Activated CD4-positive, CD25-positive, alpha-beta regulatory T cell treated with anti-CD3 and anti-CD28 coated beads, Interleukin-2, amount 50 U/mL, for 16 hours (primary cell): ENCODE measurements around the gene MED27.
"Not testable (repeated sequence)": the region's sequence is repeated elsewhere in the genome, so short reads cannot be mapped to it uniquely, and the experiment has no call there.

Experiments used
- DNase-seq: peaks from one replicate; pipeline ENCODE4 v3.0.0-alpha.2; 2020; ENCODE audit warnings: low read depth, low spot score

MED27 gene

DNA sequence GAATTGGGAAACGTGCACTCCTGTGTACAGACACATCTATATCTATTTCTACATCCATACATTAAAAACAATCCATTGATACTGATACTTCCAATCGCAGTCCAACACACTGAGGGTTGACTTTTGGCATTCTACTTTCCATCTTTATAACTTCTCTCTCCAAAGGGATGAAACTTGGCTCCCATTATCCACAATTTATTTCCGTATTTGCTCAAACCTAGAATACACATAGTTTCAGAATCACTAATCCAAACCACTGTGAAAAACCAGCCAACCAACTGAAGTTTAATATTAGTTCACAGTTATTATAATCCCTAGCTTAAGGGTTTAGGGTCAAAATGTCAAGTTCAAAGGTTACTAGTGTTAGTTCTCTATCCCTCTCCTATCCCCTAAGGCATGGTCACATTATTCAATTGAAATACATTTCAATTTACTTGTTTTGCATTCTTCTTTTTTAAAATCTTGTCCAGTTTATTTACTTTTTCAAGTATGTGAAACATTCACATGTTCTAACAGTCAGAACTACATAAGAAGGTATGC is 156.5 kb downstream of the MED27 start:
- no peak for DNase-seq

- not testable (repeated sequence) for DNase-seq
Measured at GRCh38 chr9:131921635-131922034, 158.0 kb downstream of the MED27 start.

- no peak for DNase-seq
Measured at GRCh38 chr9:131919216-131919615, 160.5 kb downstream of the MED27 start.

- no peak for DNase-seq
Measured at GRCh38 chr9:131918481-131918880, 161.2 kb downstream of the MED27 start.

GRCh38 chr9:131917009-131917408 is 162.7 kb downstream of the MED27 start:
- DNase-seq = no peak

DNA sequence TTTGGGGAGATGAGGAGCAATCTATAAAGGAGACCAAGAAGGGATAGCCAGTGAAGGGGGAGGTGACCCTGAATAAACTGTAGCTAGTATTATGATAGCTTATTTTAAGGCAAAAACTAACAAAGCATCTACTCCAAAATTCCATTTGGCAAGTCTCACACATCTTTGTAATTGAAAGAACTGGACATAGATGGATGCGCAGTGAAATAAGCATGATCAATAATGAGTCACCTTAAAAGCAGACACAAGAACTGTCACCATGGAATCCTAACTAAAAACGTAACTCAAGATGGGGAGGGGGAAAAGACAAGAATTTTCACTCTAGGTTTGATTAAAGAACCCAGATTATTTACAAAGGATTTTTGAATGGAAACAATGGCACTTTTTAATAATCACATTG is 164.5 kb downstream of the MED27 start:
- no peak for DNase-seq

GRCh38 chr9:131912671-131913070 is 167.0 kb downstream of the MED27 start:
- no peak for DNase-seq

DNA sequence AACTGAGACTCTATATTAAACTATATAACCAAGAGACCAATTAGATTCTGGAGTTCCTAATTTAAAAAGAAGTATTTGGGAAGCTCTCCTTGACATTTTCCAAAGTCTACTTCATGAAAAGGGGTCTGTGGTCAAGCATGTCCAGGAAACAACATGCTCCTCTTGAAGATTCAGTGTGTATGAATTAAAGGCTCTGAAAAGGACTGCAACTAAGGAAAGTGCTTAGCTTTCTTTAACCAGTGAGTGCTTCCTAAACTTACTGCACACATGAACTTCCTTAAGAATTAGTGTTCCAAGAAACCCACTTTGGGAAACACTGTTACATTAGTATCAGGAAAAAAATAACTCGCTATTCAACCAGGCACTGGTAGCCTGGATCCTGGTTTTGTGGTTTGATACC is 167.6 kb downstream of the MED27 start:
- no peak for DNase-seq

DNA sequence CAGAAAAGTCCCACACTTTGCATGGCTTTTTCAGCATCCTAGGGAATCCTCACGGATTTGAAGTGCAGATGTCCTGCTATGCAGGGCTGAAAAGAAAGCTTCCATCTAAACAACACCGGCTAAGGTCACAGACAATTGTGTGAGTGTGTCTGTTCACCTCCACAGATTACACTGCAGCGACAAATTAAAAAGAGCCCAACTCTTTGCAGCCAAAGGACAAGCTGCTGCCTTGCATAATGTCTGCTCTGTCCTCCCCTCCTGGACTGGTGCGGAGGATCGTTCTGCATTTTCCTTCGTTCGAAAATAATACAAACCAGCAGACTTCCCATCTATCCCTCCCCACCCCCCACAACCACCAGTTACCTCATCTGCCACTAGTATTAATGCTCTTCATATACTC is 169.1 kb downstream of the MED27 start:
- DNase-seq = no peak

- DNase-seq = no peak
Measured at GRCh38 chr9:131905144-131905543, 174.5 kb downstream of the MED27 start.

DNA sequence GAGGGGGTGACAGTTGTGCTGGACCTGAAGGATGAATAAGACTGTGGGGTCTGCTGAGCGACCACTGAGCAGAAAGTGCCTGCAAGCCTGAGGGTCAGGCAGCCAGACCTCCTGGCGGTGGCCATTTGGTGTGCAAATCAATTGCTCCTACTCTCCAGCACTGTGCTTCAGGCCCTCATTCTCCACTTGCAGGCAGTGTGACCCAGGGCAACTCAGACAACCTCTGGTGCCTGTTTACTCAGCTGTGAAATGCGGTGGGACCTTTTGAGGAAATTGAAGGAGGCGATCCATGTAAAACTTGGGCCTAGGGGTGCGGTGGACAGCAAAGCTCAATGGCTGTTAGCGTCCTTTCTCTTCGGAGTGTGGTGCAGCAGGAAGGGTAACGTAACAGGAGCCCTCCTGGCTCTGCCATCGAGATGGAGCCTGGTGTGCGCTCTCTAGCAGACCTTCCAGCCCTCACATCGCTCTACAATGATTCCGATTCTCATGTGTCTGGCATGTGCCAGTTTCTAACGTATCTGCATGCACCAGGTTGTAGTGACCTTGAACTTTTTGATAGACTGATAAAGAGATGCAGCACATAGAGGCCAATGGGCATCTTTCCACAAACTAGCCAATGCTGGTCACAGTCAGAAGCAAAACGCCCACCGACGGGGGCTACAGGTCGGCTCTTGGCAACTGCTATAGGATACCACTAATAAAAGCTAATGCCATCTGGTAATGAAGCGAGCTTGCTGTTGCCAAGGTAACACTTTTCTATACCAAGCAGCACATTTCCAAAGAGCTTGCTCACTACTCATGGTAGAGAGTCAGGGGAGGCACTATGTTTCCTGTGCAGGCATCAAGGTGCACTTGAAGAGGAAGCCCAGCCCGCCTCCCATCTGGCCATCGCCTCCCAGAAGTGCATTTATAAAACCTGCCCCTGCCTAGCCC is 180.1 kb downstream of the MED27 start:
- no peak for DNase-seq

DNA sequence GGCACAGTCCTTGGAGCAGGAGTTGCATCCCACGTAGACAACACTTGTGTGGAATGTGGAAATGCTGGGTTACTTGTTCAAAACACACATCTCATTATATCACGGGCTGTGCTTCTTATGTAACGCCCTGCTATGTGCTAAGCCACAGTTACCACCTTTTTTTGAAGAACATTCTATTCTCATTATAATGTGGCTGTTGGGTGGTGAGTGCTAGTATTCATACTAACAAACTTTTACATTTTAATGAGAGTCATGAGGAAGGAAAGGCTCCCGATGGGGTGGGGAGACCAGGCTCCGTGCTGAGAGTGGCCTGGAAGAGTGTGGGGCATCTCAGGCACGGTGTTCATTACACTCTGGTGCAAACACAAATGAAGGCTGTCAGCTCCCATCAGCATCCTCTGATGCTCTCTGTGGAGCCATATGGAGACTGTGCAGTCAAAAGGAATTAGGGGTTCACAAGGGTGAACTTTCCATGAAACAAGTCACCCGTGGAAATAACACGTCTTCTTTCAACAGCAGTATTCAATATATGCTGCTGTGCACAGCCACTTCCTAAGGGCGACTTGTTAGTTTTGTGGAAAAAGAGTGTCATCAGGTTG is 186.7 kb downstream of the MED27 start:
- DNase-seq = no peak

DNA sequence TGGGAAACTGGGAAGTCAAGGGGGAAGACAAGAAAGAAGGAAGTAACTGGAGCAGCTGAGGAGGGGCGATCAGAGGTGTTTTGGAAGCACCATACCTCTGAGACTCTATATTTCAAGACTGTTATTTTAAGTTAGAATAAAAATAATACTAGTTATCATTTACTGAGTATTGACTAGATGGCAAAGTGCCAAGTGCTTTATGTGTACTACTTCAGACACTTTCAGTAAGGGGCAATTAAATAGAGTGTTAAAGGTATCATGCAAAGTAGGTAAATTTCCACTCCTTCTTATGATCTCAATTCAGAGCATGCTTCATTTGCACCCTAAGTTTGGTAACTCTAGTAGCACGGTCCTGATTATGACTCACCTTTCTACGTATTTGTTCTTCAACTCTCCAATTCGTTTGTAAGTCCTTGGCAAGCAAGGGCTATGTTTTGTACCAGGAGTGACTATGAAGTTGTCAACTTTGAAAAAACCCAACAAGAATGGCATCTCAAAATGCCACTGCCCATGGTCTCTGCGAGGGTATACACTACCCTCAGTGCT is 187.4 kb downstream of the MED27 start:
- no peak for DNase-seq

DNA sequence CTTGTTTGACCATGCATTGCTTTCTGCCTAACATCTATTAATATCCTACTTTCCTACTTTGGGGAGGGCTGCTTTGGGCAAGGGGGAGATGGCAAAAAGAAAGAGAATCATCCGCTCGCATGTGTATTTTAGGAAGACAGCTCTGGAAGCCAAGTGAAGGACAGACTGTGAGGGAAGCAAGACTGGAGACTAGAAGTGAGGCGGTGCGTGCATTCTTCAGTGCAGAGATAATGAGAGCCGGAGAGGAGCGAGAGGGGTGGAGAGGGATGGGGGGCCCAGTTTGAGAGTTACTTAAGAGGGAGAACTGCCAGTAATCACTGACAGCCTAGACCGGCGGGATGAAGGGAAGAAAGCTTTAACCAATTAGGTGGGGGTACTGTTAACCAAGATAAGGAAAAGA is 188.1 kb downstream of the MED27 start:
- DNase-seq = no peak

- no peak for DNase-seq
Measured at GRCh38 chr9:131889437-131890251, 190.0 kb downstream of the MED27 start.

DNA sequence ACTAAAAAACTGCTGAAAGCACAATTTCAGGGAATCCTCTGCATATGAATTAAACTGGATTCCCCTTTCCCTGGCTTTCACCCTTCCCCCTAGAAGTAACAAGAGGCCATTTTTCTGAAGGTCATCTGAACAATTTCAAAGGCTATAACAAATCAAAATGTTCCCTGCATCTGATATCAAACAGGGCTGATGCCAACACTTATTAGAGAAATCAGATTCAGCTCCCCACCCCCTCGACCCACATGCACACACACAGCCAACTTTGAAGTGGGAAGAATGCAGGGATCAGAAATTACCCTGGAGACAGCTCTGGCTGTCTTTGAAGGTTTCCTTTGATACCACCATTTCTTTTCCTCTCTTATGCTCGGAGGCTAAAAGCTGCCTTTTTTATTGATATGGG is 190.7 kb downstream of the MED27 start:
- DNase-seq = no peak

DNA sequence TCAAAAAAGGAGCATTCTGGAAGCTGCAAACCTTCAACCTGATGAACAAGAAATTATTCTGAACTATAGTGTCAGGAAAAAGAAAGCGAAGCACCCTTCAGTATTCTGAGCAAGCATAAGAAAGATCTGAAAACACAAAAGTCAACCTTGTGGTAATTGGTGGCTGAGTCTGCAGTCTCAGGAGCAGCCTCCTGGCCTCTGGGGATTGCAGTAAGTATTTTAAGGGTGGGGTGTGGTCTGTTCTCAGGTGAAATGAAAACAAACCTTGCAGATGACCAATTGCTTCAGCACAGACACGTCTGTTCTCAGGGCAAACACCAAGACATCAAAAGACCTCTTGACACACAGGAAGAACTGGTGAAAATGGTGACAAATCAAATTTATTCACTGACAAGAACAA is 192.0 kb downstream of the MED27 start:
- DNase-seq = no peak

DNA sequence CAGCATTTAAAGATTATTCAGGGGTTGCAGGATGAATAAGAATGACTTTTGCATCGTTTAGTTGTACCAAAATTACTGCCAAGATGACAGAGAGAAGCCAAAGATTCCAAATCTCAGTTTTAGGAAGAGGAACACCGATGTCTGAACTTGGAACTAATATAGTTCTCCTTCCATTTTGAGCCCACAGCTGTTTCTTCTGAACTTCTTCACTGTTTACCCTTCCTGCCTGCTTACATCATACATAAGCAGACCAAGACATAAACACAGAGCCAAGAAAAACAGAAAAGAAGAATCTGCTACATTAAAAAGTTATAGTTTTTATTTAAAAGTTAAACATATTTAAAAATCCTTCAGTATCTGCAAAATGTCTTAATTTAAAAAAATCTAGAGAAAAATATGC is 192.8 kb downstream of the MED27 start:
- DNase-seq = no peak

DNA sequence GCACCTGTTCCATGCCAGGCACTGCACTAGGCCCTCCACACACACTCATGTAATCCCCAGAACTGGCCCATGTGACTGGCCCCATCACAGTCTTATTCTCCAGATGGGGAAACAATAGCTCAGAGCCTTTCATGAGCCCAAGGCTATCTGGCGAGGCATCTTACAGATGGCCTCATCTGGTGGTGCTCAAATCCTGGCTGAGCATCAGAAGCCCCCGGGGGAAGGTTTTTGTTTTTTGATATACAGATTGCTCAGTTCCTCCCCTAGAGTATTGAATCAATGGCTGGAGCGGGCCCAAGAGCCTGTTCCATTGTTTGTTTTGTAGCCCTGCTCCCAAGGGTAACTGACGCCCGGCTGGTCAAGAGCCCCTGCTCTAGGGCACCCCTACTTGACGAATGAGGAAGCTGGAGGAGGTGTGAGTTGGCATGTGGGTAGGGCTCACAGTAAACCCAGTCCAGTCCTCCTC is 194.5 kb downstream of the MED27 start:
- DNase-seq = no peak

DNA sequence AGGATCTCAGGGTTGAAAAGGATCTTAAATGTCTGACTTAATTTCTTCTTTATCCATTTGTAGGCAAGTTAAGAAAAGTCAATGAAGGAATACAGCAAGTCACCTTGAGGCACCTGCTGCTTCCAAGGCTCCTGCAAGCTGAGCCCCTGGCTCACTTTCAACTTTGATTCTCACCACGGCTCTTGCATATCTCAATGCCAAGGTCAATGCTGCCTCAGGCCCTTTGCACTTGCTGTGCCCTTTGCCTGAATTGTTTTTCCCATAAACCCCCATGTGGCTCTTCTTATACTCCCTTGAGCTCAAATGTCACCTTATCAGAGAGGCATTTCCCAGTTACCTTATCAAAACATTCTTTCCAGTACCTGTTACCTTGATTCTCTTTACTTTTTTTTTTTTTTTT is 195.4 kb downstream of the MED27 start:
- no peak for DNase-seq

DNA sequence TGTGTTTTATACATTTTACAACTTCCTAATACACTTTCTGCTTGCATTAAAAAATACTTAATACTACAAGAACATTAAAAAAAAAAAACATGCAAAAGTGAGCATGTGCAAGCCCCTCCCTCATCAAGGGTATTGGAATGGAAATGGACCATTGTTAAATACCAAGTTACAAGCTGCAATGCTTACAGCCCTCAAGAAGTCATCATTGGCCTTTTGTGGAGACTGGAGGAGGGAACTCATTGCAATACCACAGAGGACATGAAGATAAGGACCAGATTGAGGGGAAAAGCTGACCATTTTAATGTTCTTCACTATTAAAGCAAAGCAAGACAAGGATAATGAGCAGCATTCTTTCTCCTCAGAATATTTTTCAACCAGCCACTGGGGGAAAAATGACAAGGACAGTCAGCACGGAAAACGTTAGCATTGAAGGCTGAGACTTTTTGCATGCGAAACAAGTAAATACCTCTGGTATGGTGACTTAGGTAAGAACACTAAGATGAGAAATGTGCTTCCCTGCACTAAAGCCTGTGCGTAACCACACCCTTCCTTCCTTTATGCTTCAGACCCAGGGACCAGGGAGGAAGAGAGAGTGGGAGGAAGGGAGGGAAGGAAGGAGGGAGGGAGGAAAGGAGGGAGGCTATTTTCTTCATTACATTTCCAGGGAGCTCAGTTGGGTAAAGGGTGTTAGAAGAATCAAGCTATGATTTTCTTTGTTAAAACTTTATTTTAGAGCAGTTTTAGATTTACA is 198.7 kb downstream of the MED27 start:
- DNase-seq = no peak
